Muscle layer of colon (tissue), 2 donors: ENCODE measurements around the gene ACTC1.
"Not testable (repeated sequence)": the region's sequence is repeated elsewhere in the genome, so short reads cannot be mapped to it uniquely, and the experiment has no call there.

Experiments
- H3K27ac ChIP-seq: one replicate; pipeline ENCODE4 v1.7.0; 2013; ENCODE audit warnings: low read depth, mild to moderate bottlenecking, low read length, moderate library complexity
- H3K27me3 ChIP-seq, 2 donors: one replicate each; pipeline ENCODE4 v1.7.0; 2013; ENCODE audit warnings: low read length in 2 of 2, mild to moderate bottlenecking in 2 of 2; ENCODE audit not compliant: insufficient read depth in 2 of 2, control insufficient read depth in 1 of 2
- H3K36me3 ChIP-seq: one replicate; pipeline ENCODE4 v1.7.0; 2013; ENCODE audit warnings: mild to moderate bottlenecking, low read length; ENCODE audit not compliant: insufficient read depth
- H3K4me1 ChIP-seq: one replicate; pipeline ENCODE4 v1.7.0; 2013; ENCODE audit warnings: mild to moderate bottlenecking, low read length; ENCODE audit not compliant: insufficient read depth
- H3K4me3 ChIP-seq, 2 donors: one replicate each; pipeline ENCODE4 v1.7.0; 2013; ENCODE audit warnings: low read length in 2 of 2, low read depth in 1 of 2, mild to moderate bottlenecking in 1 of 2, moderate library complexity in 1 of 2
- H3K9ac ChIP-seq: one replicate; pipeline ENCODE4 v1.7.0; 2013; ENCODE audit warnings: low read length
- H3K9me3 ChIP-seq: one replicate; pipeline ENCODE4 v1.7.0; 2013; ENCODE audit warnings: mild to moderate bottlenecking, low read length
- donor health status: abdominal sarcoma.
- donor health status: Adenocarcinoma of cecum.

ACTC1 gene

GRCh38 chr15:34812868-34813365 lies 17.6 kb upstream of the ACTC1 start:
- not testable (repeated sequence) for H3K36me3 ChIP-seq, H3K9me3 ChIP-seq, H3K27ac ChIP-seq, H3K4me3 ChIP-seq, H3K27me3 ChIP-seq, H3K9ac ChIP-seq, H3K4me1 ChIP-seq

- H3K27me3 ChIP-seq = no peaks in the 10 kb centered on the region
- H3K4me1 ChIP-seq = no peaks in the 10 kb centered on the region
- no peaks in the 10 kb centered on the region for H3K9me3 ChIP-seq
- H3K27ac ChIP-seq = no peak overlapping the region
- no peak overlapping the region for H3K4me3 ChIP-seq
- no peaks in the 10 kb centered on the region for H3K36me3 ChIP-seq
- no peak overlapping the region for H3K9ac ChIP-seq
Observed at GRCh38 chr15:34812369-34812768, 17.0 kb upstream of the ACTC1 start.

GRCh38 chr15:34810443-34811129 lies 15.2 kb upstream of the ACTC1 start:
- Histone ChIP-seq H3K27ac (no peak overlapping the region), H3K9me3 (no peaks in the 10 kb centered on the region), H3K9ac (no peak overlapping the region), H3K36me3 (no peaks in the 10 kb centered on the region), H3K4me1 (no peaks in the 10 kb centered on the region), H3K27me3 (no peaks in the 10 kb centered on the region), H3K4me3 (no peak overlapping the region)

GRCh38 chr15:34809186-34809585 lies 13.8 kb upstream of the ACTC1 start:
- H3K27ac ChIP-seq = no peak overlapping the region
- no peak overlapping the region for H3K9ac ChIP-seq
- H3K36me3 ChIP-seq = no peaks in the 10 kb centered on the region
- H3K4me3 ChIP-seq = no peak overlapping the region
- H3K9me3 ChIP-seq = no peaks in the 10 kb centered on the region
- H3K27me3 ChIP-seq = no peaks in the 10 kb centered on the region
- H3K4me1 ChIP-seq = no peaks in the 10 kb centered on the region

- Histone ChIP-seq H3K4me1 (no peaks in the 10 kb centered on the region), H3K36me3 (no peaks in the 10 kb centered on the region), H3K27me3 (no peaks in the 10 kb centered on the region), H3K9me3 (no peaks in the 10 kb centered on the region), H3K9ac (no peak overlapping the region), H3K27ac (no peak overlapping the region), H3K4me3 (no peak overlapping the region)
Observed at GRCh38 chr15:34808016-34808415, 12.7 kb upstream of the ACTC1 start.

- H3K36me3 ChIP-seq, H3K27ac ChIP-seq, H3K4me3 ChIP-seq, H3K27me3 ChIP-seq, H3K4me1 ChIP-seq, H3K9me3 ChIP-seq, H3K9ac ChIP-seq: not testable (repeated sequence)
Observed at GRCh38 chr15:34807241-34807640, 11.9 kb upstream of the ACTC1 start.

GRCh38 chr15:34804776-34805175 lies 9.4 kb upstream of the ACTC1 start:
- H3K27me3 ChIP-seq = no peaks in the 10 kb centered on the region
- H3K9me3 ChIP-seq = no peaks in the 10 kb centered on the region
- H3K36me3 ChIP-seq = no peaks in the 10 kb centered on the region
- H3K4me1 ChIP-seq = no peaks in the 10 kb centered on the region
- no peak overlapping the region for H3K4me3 ChIP-seq
- H3K9ac ChIP-seq = no peak overlapping the region
- H3K27ac ChIP-seq = no peak overlapping the region

- H3K9ac ChIP-seq = no peak overlapping the region
- H3K4me1 ChIP-seq = no peaks in the 10 kb centered on the region
- H3K9me3 ChIP-seq = no peaks in the 10 kb centered on the region
- no peaks in the 10 kb centered on the region for H3K36me3 ChIP-seq
- H3K27ac ChIP-seq = no peak overlapping the region
- no peak overlapping the region for H3K4me3 ChIP-seq
- H3K27me3 ChIP-seq = no peaks in the 10 kb centered on the region
Observed at GRCh38 chr15:34804113-34804512, 8.8 kb upstream of the ACTC1 start.

GRCh38 chr15:34802803-34803750 lies 7.7 kb upstream of the ACTC1 start:
- Histone ChIP-seq H3K9ac (no peak overlapping the region), H3K27me3 (no peaks in the 10 kb centered on the region), H3K9me3 (no peaks in the 10 kb centered on the region), H3K4me3 (no peak overlapping the region), H3K4me1 (no peaks in the 10 kb centered on the region), H3K27ac (no peak overlapping the region), H3K36me3 (no peaks in the 10 kb centered on the region)

GRCh38 chr15:34802371-34802770 lies 7.0 kb upstream of the ACTC1 start:
- no peaks in the 10 kb centered on the region for H3K4me1 ChIP-seq
- H3K4me3 ChIP-seq = no peak overlapping the region
- no peak overlapping the region for H3K9ac ChIP-seq
- no peaks in the 10 kb centered on the region for H3K36me3 ChIP-seq
- no peaks in the 10 kb centered on the region for H3K9me3 ChIP-seq
- H3K27ac ChIP-seq = no peak overlapping the region
- H3K27me3 ChIP-seq = no peaks in the 10 kb centered on the region

- H3K4me1 ChIP-seq = no peaks in the 10 kb centered on the region
- H3K4me3 ChIP-seq = no peak overlapping the region
- no peak overlapping the region for H3K9ac ChIP-seq
- H3K27ac ChIP-seq = no peak overlapping the region
- H3K27me3 ChIP-seq = peaks cover 0 to 12% of the 10 kb centered on the region in 2 donors
- H3K36me3 ChIP-seq = no peaks in the 10 kb centered on the region
- H3K9me3 ChIP-seq = no peaks in the 10 kb centered on the region
Observed at GRCh38 chr15:34799149-34800101, 4.1 kb upstream of the ACTC1 start.
